Measurements from ENCODE around the gene APOBEC3C. TPM values are rescaled to one million over a fixed set of nuclear protein-coding genes. Genes with fewer than 3 reads are reported as not detected.
"Not testable (repeated sequence)": the region's sequence is repeated elsewhere in the genome, so short reads cannot be mapped to it uniquely, and the experiment has no call there.

Gene APOBEC3C
- total RNA-seq, 1 donor from 2014 or later, result 7.8 TPM

DNA sequence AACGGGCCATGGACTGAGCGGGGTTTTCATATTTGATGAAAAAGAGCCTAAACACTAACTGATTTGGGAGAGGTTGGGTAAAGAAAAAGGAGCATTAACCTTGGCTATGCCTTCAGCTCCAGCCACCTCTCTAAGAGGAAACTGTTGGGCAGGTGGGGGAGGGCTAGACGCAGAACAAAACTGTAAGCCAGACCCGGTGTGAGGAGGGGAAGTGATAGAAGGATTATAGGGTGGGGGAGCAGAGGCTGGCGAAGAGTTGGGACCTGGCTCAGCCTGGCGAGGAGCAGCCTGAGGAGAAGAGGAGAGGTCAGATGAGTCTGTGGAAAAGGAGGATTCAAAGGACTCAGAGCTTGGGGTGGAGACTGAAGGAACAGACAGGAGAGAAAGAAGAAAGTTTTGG, 47.2 kb downstream of the APOBEC3C start:
- DNase-seq (ENCODE audit: low read depth, low spot score), result not testable (repeated sequence)

DNA sequence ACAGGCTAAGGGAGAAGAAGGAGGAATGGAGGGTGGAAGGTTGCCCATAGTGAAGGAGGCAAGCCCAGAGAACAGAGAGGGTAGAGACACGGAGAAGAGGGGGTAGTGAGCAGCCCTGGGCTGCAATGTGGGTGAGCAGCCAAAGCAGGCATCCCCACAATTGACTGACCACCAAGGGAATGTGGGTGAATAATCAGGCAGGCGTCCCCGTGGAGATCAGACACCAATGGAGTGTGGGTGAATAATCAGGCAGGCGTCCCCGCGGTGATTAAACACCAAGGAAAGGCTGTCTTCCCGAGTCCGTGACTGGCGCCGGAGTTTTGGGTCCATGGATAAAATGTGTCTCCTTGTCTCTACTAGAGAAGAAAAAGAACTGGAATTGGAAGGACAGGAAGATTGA, 47.9 kb downstream of the APOBEC3C start:
- DNase-seq (ENCODE audit: low read depth, low spot score), result not testable (repeated sequence)

DNA sequence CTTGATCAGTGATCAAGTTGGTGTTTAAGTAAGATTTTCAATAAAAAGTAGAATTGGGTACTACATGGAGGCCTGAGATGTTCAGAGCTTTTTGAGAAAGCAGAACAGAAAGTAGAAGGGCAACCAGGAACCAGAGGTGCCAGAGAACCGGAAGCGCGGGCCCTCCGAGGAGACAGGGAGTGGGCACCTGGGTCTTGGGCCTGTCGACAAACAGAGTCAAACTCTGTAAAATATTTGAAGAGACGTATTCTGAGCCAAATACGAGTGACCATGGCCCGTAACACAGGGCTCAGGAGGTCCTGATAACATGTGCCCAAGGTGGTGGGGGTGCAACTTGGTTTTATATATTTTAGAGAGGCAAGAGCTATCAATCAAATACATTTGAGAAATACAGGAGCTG, 49.8 kb downstream of the APOBEC3C start:
- DNase-seq (ENCODE audit: low read depth, low spot score), result not testable (repeated sequence)

DNA sequence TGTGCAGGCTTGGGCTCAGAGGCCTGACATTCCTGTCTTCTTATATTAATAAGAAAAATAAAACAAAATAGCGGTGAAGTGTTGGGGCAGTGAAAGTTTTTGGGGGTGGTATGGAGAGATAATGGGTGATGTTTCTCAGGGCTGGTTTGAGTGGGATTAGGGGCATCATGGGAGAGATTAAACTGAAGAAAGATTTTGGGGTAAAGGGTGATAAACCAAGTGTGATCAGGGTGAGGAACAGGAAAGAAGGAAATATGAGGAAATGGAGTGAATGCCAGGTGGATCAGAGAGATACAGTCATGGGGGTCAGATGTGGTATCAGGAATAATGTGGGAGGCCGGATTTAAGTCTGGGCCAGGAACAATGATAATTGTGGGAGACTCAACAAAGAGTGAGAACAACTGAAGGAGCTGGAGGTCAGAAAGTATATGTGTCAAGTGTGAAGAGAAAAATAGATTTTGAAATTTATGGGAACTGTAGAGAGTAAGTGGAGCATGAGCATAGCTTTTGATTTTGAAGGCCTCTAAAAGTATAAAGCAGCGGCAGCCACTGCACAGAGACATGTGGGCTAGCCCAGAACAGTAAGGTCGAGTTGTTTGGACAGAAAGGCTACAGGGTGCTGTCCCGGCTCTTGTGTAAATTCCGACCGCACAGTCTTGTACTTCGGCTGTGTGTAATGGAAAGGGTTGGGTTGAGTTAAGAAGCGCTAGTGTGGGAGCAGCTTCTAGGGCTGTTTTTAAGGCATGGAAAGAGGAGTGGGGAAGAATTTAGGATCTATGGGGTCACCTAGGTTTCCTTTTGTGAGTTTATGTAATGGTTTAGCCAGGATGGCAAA, 52.6 kb downstream of the APOBEC3C start:
- not testable (repeated sequence) for DNase-seq (ENCODE audit: low read depth, low spot score)

DNA sequence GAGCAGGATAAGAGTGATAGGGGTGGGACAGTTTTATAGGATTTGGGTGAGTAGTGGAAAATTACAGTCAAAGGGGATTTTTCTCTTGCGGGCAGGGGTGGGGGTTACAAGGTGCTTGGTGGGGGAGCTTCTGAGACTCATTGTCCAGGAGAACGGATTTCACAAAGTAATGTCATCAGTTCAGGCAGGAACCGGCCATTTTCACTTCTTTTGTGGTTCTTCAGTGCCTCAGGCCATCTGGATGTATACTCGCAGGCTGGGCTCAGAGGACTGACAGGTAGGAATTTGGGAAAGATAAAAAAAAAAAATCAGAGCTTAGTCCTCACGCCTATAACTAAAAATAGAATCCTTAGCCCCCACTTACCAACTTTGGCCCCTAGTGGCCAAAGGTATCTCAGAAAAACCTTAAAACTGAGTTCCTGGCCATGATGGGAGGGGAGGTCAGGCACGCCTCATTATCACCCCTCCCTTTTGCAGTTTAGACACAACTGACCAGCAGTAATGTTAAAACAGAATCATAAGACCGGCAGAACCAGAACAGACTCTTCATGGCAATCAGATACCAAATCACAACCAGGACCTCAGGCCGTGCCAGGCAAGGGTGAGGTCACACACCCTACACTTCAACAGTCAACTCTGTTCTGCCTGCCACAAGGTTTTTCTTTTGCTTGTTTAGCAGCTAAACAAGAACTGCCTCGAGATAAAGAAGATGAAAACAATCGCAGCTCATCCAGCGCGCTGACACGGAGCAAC, 54.2 kb downstream of the APOBEC3C start:
- DNase-seq (ENCODE audit: low read depth, low spot score), result no peak

Other genes starting within 250 kb of the APOBEC3C start
- gene DNAL4, start 220.1 kb upstream of the APOBEC3C start, total RNA-seq, result 15.2 and 17.9 TPM in 2 replicates
- gene NPTXR, start 170.2 kb upstream of the APOBEC3C start, total RNA-seq, result 0.13 and 0.32 TPM in 2 replicates
- 42.1 and 46.1 TPM in 2 replicates for gene CBX6, start 142.0 kb upstream of the APOBEC3C start, total RNA-seq
- gene APOBEC3A, start 56.6 kb upstream of the APOBEC3C start, total RNA-seq, result not detected in 2 replicates
- gene APOBEC3B, start 31.9 kb upstream of the APOBEC3C start, total RNA-seq, result 2.4 and 4.2 TPM in 2 replicates
- 0.86 and 1.9 TPM in 2 replicates for gene APOBEC3D, start 6.9 kb downstream of the APOBEC3C start, total RNA-seq
- 5.1 and 5.6 TPM in 2 replicates for gene APOBEC3F, start 26.6 kb downstream of the APOBEC3C start, total RNA-seq
- 4.6 and 9.5 TPM in 2 replicates for gene APOBEC3G, start 63.0 kb downstream of the APOBEC3C start, total RNA-seq
- 0.26 TPM in 1 of 2 replicates, not detected in the other for gene APOBEC3H, start 83.0 kb downstream of the APOBEC3C start, total RNA-seq
- 2.7 and 4.0 TPM in 2 replicates for gene CBX7, start 138.4 kb downstream of the APOBEC3C start, total RNA-seq
- gene PDGFB, start 230.7 kb downstream of the APOBEC3C start, total RNA-seq, result 53.3 and 69.0 TPM in 2 replicates